Pons (tissue), 1 donor: ENCODE measurements around the gene GZMM.
A peak's percentile ranks its signal among the peaks of the same experiment; 100 is the strongest.

Experiments used
- DNase-seq: peaks from one replicate; pipeline ENCODE4 v3.0.0-alpha.2; 2016; ENCODE audit warnings: low spot score

GZMM gene

DNA sequence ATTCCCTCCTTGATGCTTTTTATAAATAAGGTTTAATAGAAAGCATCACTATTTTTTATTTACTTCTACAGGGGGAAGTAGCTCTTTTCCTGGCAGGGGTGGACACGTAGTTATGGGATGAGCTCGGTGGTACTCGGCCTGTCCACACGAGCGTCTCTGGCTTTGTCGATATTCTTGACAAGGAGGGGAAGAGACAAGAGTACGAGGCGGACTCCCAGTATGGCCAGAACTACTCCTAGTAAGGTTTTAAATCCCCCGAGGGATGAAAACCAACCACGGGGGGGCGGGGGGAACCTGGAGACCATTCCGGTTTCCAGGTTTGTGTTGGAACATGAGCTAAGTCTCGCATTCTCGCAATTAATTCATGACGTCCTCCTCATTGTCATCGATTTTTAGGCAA, 23.0 kb downstream of the GZMM start:
- no peak for DNase-seq

- no peak for DNase-seq
These were observed 23.5 kb downstream of the GZMM start for GRCh38 chr19:567296-567900.

- DNase-seq: no peak
These were observed 26.4 kb downstream of the GZMM start for GRCh38 chr19:570251-570686.

GRCh38 chr19:570937-571565, 27.2 kb downstream of the GZMM start:
- DNase-seq: no peak

DNA sequence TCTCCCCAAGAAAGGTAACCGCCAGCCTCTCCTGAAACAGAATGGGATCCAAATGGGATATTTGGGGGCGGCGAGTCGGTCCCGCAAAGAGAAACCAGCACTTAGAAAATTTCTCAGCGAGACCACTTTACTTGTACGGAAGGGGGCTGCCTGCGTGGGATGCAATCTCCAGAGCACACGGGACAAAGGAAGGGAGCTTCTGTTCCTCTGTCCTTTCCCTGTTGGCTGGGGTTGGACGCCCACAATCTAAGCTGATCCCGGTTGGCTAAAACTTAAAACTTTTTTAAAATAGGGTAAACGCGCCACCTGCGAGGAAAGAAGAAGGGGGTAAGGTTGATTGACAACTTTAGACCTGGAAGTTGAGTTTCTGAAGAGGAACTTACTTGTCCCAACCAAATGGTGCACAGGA, 27.7 kb downstream of the GZMM start:
- DNase-seq: no peak

GRCh38 chr19:572140-572742, 28.4 kb downstream of the GZMM start, which contains the start of gene BSG:
Gene BSG (plus strand): TSS chr19:572596. CDS start chr19:572635, 39 bp downstream.
- DNase-seq: peak; percentile 94

DNA sequence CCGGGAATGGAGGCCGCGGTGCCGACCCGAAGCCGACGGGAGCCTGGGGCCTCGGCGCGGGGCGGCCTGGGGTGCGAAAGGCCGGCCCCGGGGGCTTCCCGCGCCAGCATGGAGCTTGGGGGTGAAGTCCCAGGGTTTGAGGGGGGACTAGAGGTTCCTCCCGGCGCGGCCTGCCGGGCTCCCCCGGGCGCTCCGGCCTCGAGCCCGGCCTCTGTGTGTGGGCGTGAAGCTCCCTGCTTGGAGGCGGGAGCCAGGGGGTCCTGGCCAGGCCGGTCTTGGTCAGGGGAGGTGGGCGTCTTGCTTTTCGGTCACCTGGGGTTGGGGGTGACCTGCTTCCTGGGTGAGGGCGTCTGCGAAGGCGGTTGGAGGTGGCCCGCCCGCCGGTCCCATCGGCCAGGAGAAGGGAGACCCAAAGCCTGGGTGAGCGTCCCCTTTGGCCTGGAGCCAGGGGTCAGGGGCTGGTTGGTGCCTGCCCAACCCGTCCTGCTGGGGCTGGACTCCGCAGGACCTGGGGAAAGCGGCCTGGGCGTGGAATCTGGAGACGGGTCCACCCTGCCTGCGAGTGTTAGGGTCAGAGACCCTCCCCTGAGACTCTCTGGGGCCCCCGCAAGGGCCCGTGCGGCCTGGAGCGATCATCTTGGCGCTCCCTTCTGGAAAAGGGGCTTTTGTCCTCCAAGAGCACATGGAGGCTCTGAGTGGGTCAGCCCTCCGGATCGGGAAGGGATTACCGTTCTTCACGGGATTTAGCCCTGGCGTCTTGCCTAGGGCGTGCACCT, 29.1 kb downstream of the GZMM start:
- no peak for DNase-seq

DNA sequence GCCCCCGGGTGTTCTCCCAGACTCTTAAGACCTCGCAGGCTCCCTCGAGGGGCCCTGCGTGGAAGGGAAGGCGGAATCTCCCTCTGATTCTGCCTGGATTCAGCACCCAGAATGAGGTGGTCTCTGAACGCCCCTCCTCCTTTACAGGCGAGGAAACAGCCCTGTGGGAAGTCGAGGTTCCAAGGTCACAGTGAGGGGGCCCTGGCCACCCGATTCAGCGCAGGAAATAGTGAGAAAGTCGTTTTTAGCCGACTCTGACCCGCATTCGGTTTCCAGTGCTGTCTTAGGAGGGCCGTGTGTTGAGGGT, 29.6 kb downstream of the GZMM start:
- no peak for DNase-seq

DNA sequence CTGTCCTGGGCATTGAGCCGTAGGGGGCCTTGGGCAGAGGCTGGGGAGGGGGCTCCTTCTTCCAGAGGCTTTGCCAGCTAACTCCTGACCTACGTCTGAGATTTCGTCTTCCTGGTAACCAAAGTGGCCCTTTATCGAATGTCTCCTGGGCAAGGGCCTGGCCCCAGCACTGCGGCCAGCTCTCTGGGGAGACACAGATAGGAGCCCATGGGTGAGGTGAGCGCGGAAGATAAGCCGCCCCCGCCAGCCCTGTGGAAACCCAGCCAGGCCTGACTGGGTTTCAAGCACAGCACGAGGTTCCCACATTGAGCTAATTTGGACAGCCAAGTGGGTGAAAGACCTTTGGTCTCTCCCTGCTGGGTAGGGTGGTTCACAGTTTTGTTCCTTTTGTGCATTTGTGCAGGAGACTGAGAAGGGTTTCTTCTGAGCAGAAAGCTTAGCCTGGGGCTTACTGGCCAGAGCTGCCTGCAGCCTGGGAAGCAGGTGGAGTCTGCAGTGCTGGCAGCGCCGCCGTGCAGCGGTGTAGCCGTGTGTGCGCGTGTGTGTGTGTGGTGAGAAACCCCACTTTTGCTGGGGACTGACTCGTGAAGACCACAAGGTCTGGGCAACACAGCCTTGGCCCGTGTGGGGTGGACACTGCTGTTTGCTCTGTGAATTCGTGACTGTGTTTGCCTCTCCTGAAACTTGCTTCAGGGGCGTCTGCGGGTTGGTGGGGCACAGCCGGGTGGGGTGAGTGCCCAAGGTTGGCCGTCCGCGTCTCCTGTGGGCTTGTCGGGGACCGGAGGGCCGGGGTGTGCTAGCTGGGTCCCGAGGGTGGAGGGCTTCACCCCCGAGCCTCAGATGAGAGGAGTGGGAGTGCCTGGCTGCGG, 31.0 kb downstream of the GZMM start:
- DNase-seq: no peak

- DNase-seq: no peak
These were observed 32.0 kb downstream of the GZMM start for GRCh38 chr19:575527-576506.

GRCh38 chr19:576768-577438, 33.0 kb downstream of the GZMM start:
- DNase-seq: no peak

GRCh38 chr19:577439-578392, 33.9 kb downstream of the GZMM start:
- DNase-seq: no peak

- DNase-seq: no peak
These were observed 35.4 kb downstream of the GZMM start for GRCh38 chr19:579111-579841.

GRCh38 chr19:579842-580155, 35.9 kb downstream of the GZMM start:
- no peak for DNase-seq

- no peak for DNase-seq
These were observed 36.5 kb downstream of the GZMM start for GRCh38 chr19:580274-580835.

DNA sequence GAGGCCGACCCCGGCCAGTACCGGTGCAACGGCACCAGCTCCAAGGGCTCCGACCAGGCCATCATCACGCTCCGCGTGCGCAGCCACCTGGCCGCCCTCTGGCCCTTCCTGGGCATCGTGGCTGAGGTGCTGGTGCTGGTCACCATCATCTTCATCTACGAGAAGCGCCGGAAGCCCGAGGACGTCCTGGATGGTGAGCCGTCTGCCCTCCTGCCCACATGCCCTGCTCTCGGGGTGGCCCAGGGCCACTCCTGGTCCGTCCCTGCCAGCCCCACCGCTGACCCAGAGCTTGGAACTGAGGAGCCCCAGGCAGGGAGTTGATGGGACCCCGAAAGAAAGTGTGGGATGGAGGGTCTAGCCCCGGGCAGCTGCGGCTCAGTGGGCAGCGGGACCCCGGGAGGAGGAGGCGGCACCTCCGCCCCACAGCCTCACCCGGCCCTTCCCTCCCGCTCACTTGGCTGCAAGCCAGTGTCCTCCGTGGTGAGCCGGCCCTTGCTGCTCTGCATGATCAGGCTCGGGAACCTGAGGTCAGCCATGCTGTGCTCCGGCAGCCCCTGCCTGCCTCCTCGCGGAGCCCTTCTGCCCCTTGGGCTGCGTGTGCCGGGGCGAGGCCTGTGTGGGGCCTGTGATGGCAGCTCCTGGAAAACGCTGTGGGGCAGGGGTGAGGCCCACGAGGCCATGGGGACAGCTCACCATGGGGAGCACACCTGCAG, 37.7 kb downstream of the GZMM start:
- DNase-seq: no peak

DNA sequence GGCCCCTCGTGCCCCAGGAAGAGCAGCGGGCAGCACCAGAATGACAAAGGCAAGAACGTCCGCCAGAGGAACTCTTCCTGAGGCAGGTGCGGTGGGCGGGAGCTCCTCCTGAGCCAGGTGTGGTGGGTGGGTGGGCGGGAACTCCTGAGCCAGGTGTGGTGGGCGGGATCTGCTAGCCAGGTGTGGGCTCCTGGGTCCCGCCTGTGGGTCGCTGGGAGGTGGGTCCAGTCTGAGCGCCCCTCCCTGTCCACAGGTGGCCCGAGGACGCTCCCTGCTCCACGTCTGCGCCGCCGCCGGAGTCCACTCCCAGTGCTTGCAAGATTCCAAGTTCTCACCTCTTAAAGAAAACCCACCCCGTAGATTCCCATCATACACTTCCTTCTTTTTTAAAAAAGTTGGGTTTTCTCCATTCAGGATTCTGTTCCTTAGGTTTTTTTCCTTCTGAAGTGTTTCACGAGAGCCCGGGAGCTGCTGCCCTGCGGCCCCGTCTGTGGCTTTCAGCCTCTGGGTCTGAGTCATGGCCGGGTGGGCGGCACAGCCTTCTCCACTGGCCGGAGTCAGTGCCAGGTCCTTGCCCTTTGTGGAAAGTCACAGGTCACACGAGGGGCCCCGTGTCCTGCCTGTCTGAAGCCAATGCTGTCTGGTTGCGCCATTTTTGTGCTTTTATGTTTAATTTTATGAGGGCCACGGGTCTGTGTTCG, 38.8 kb downstream of the GZMM start:
- DNase-seq: no peak
